A549 (cell line): Measurements from ENCODE around the gene TGM4.

Experiments used
- BHLHE40 ChIP-seq: IDR thresholded peaks from 2 replicates; pipeline ENCODE4 v1.6.1; 2012; ENCODE audit warnings: low read depth, low read length, inconsistent platforms
- CEBPB ChIP-seq, 2 experiments: fragments of >200 bp in 1 of 2; sonication (Bioruptor Twin) in 1 of 2; formaldehyde crosslinking in 1 of 2; IDR thresholded peaks; 2 replicates each; pipeline ENCODE4 v1.6.1; 2012 to 2016
- CHD2 ChIP-seq: fragments of 150-350 bp; IDR thresholded peaks from 2 replicates; pipeline ENCODE4 v1.6.1; 2014; ENCODE audit warnings: low read length; ENCODE audit not compliant: partially characterized antibody
- JUN ChIP-seq, 2 experiments: fragments of >200 bp; sonication (Bioruptor Twin); formaldehyde crosslinking; IDR thresholded peaks; 2 replicates in 1 of 2; 3 replicates in 1 of 2; pipeline ENCODE4 v1.6.1; 2016 to 2017
- JUNB ChIP-seq: fragments of >200 bp; sonication (Bioruptor Twin); formaldehyde crosslinking; IDR thresholded peaks from 2 replicates; pipeline ENCODE4 v1.6.1; 2016
- MAFK ChIP-seq: fragments of 450-650 bp; IDR thresholded peaks from 2 replicates; pipeline ENCODE4 v1.6.1; 2014; ENCODE audit not compliant: partially characterized antibody
- PHF8 ChIP-seq: fragments of 200-600 bp; sonication (generic); IDR thresholded peaks from 2 replicates; pipeline ENCODE4 v1.6.1; 2016; ENCODE audit warnings: low read depth, mild to moderate bottlenecking, antibody characterized with exemption, moderate library complexity, borderline replicate concordance
- POLR2A ChIP-seq: IDR thresholded peaks from 2 replicates; pipeline ENCODE4 v1.6.1; 2012; ENCODE audit warnings: mild to moderate bottlenecking, low read length
- RCOR1 ChIP-seq: fragments of 150-350 bp; IDR thresholded peaks from 2 replicates; pipeline ENCODE4 v1.6.1; 2014; ENCODE audit warnings: antibody characterized with exemption, low read length, low read depth
- SMC3 ChIP-seq: fragments of >200 bp; sonication (Bioruptor Twin); formaldehyde crosslinking; IDR thresholded peaks from 3 replicates; pipeline ENCODE4 v1.6.1; 2018; ENCODE audit warnings: inconsistent platforms
- TF ChIP-seq, protein P1 (sequence below): fragments of >200 bp; sonication (Bioruptor Twin); formaldehyde crosslinking; IDR thresholded peaks from 3 replicates; pipeline ENCODE4 v1.5.1; 2016
- TF ChIP-seq, protein P2 (sequence below): IDR thresholded peaks from 2 replicates; pipeline ENCODE4 v1.6.1; 2012

DNA sequence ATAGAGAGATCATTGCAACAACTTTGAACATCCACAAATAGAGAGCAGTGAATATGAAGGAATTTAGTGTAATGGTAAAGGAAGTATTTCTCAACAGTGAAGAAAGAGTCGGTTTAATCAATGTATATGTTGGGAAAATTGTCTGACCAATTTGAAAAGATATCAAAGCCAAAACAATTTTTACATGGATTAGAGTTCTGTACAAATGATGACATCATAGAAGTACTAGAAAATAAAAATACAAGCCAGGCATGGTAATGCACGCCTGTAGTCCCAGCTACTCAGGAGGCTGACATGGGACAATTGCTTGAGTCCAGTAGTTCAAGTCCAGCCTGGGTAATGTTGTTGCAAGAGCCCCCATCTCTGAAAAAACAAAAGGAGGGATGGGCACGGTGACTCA, 38.7 kb upstream of the TGM4 start:
- TF ChIP-seq CEBPB (IDR thresholded peaks at IDR 0.05), result no peak
- TF ChIP-seq, protein P1, sequence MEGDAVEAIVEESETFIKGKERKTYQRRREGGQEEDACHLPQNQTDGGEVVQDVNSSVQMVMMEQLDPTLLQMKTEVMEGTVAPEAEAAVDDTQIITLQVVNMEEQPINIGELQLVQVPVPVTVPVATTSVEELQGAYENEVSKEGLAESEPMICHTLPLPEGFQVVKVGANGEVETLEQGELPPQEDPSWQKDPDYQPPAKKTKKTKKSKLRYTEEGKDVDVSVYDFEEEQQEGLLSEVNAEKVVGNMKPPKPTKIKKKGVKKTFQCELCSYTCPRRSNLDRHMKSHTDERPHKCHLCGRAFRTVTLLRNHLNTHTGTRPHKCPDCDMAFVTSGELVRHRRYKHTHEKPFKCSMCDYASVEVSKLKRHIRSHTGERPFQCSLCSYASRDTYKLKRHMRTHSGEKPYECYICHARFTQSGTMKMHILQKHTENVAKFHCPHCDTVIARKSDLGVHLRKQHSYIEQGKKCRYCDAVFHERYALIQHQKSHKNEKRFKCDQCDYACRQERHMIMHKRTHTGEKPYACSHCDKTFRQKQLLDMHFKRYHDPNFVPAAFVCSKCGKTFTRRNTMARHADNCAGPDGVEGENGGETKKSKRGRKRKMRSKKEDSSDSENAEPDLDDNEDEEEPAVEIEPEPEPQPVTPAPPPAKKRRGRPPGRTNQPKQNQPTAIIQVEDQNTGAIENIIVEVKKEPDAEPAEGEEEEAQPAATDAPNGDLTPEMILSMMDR, result no peak
- TF ChIP-seq JUN (IDR thresholded peaks at IDR 0.05), result no peak
- TF ChIP-seq MAFK, result no peak
- no peak for TF ChIP-seq POLR2A
- TF ChIP-seq JUNB, result no peak
- TF ChIP-seq, protein P2, sequence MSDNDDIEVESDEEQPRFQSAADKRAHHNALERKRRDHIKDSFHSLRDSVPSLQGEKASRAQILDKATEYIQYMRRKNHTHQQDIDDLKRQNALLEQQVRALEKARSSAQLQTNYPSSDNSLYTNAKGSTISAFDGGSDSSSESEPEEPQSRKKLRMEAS, result no peak
- TF ChIP-seq SMC3, result no peak
- no peak for TF ChIP-seq CHD2
- TF ChIP-seq RCOR1, result no peak
- TF ChIP-seq PHF8, result no peak
- TF ChIP-seq BHLHE40, result no peak
